NCI-H446 treated with DMSO at 0.1 percent for 48 hours (cell line): ENCODE data around the gene HYAL1.
"Not testable (repeated sequence)": the region's sequence is repeated elsewhere in the genome, so short reads cannot be mapped to it uniquely, and the experiment has no call there.

ENCODE experiments used
- DNase-seq: peaks from one replicate; lab custom pipeline; 2025; lab: John Stamatoyannopoulos, UW

Gene HYAL1

GRCh38 chr3:50294089-50294488, 9.3 kb downstream of the HYAL1 start:
- no peak for DNase-seq

GRCh38 chr3:50293079-50293801, 10.1 kb downstream of the HYAL1 start:
- DNase-seq = no peak

- DNase-seq = peak; percentile 91
Observed at GRCh38 chr3:50292159-50293078, 11.0 kb downstream of the HYAL1 start, which contains the start of gene IFRD2. IFRD2 (minus strand) TSS chr3:50292429; CDS start chr3:50292274, 155 bp downstream.

GRCh38 chr3:50290161-50290641, 13.2 kb downstream of the HYAL1 start:
- DNase-seq = no peak

GRCh38 chr3:50289130-50289529, 14.2 kb downstream of the HYAL1 start:
- DNase-seq = no peak

GRCh38 chr3:50288387-50289007, 14.9 kb downstream of the HYAL1 start:
- DNase-seq = no peak

- DNase-seq = no peak
Observed at GRCh38 chr3:50287262-50287661, 16.1 kb downstream of the HYAL1 start.

GRCh38 chr3:50286322-50287227, 16.8 kb downstream of the HYAL1 start:
- no peak for DNase-seq

- DNase-seq = not testable (repeated sequence)
Observed at GRCh38 chr3:50284121-50284520, 19.3 kb downstream of the HYAL1 start.

GRCh38 chr3:50279255-50280016, 23.9 kb downstream of the HYAL1 start:
- DNase-seq = no peak

- DNase-seq = no peak
Observed at GRCh38 chr3:50278880-50279224, 24.5 kb downstream of the HYAL1 start, which contains the start of gene LSMEM2. LSMEM2 (plus strand) TSS chr3:50279087; CDS start chr3:50279114, 27 bp downstream.

- no peak for DNase-seq
Observed at GRCh38 chr3:50278123-50278879, 25.1 kb downstream of the HYAL1 start.

GRCh38 chr3:50276762-50277101, 26.6 kb downstream of the HYAL1 start:
- no peak for DNase-seq

- no peak for DNase-seq
Observed at GRCh38 chr3:50275996-50276761, 27.2 kb downstream of the HYAL1 start.

GRCh38 chr3:50275141-50275995, 28.0 kb downstream of the HYAL1 start:
- DNase-seq = no peak

- DNase-seq = no peak
Observed at GRCh38 chr3:50274371-50275104, 28.8 kb downstream of the HYAL1 start.

- DNase-seq = no peak
Observed at GRCh38 chr3:50273689-50274065, 29.7 kb downstream of the HYAL1 start.
